HEK293 (cell line): Measurements from ENCODE around the gene LRRFIP1.

Experiments
- CTCF ChIA-PET: fragments of 350-600 bp; formaldehyde crosslinking; extraction: SDS; loops from one replicate; lab custom pipeline; 2021; ENCODE audit warnings: antibody characterized with exemption; lab: Yijun Ruan, JAX
- POLR2A ChIA-PET: fragments of 300-600 bp; formaldehyde crosslinking; extraction: SDS; loops from one replicate; lab custom pipeline; 2020; ENCODE audit warnings: antibody characterized with exemption, inconsistent platforms; lab: Yijun Ruan, JAX
- H3K27ac ChIP-seq: fragments of 200-500 bp; sonication (Bioruptor generic); 2 replicates; pipeline ENCODE4 v1.5.1; 2014; ENCODE audit warnings: low read depth, low read length, control low read depth, inconsistent platforms; ENCODE audit errors: extremely low read depth
- H3K36me3 ChIP-seq, 2 experiments: fragments of 200-500 bp in 1 of 2; sonication (Bioruptor generic) in 1 of 2; 1 replicate in 1 of 2; 2 replicates in 1 of 2; pipeline ENCODE4 v1.5.1; 2014 to 2017; ENCODE audit warnings: inconsistent platforms in 2 of 2, low read length in 2 of 2; ENCODE audit not compliant: control insufficient read depth in 2 of 2, insufficient read depth in 1 of 2
- H3K4me1 ChIP-seq: fragments of 200-500 bp; sonication (Bioruptor generic); 2 replicates; pipeline ENCODE4 v1.5.1; 2014; ENCODE audit warnings: mild to moderate bottlenecking, low read length, inconsistent platforms; ENCODE audit not compliant: control insufficient read depth, insufficient read depth
- H3K4me3 ChIP-seq: 2 replicates; pipeline ENCODE4 v1.5.1; 2011; ENCODE audit warnings: low read depth, mild to moderate bottlenecking, control low read depth, low read length, moderate library complexity
- H3K9me3 ChIP-seq: fragments of 200-500 bp; sonication (Bioruptor generic); 2 replicates; pipeline ENCODE4 v1.5.1; 2014; ENCODE audit warnings: low read depth, low read length, inconsistent platforms; ENCODE audit not compliant: control insufficient read depth, insufficient read depth
- BCL11A ChIP-seq: fragments of 450-650 bp; formaldehyde crosslinking; IDR thresholded peaks from 2 replicates; pipeline ENCODE4 v1.5.1; 2016; ENCODE audit warnings: low read depth, missing biosample characterization, missing genetic modification characterization
- ELK4 ChIP-seq: IDR thresholded peaks from 2 replicates; pipeline ENCODE4 v1.6.1; 2011; ENCODE audit warnings: mild to moderate bottlenecking, low read depth, low read length, borderline replicate concordance
- GLIS1 ChIP-seq: fragments of 450-650 bp; formaldehyde crosslinking; IDR thresholded peaks from 2 replicates; pipeline ENCODE4 v1.5.1; 2016; ENCODE audit warnings: missing biosample characterization, missing genetic modification characterization
- KLF10 ChIP-seq: fragments of 450-650 bp; IDR thresholded peaks from 2 replicates; pipeline ENCODE4 v1.5.1; 2018; ENCODE audit warnings: missing biosample characterization, mild to moderate bottlenecking, missing genetic modification characterization
- SP3 ChIP-seq: fragments of 450-650 bp; formaldehyde crosslinking; IDR thresholded peaks from 2 replicates; pipeline ENCODE4 v1.5.1; 2016; ENCODE audit warnings: missing biosample characterization, missing genetic modification characterization
- TRIM28 ChIP-seq: IDR thresholded peaks from 2 replicates; pipeline ENCODE4 v1.6.1; 2011; ENCODE audit warnings: low read length, control low read depth, borderline replicate concordance
- ZBTB21 ChIP-seq: fragments of 450-650 bp; formaldehyde crosslinking; IDR thresholded peaks from 2 replicates; pipeline ENCODE4 v1.5.1; 2017; ENCODE audit warnings: missing biosample characterization, missing genetic modification characterization
- ZBTB44 ChIP-seq: fragments of 450-650 bp; IDR thresholded peaks from 2 replicates; pipeline ENCODE4 v1.5.1; 2018; ENCODE audit warnings: missing biosample characterization, mild to moderate bottlenecking, missing genetic modification characterization
- ZNF175 ChIP-seq: fragments of 450-650 bp; formaldehyde crosslinking; IDR thresholded peaks from 2 replicates; pipeline ENCODE4 v1.5.1; 2016; ENCODE audit warnings: missing biosample characterization, missing genetic modification characterization
- ZNF184 ChIP-seq: fragments of 450-650 bp; IDR thresholded peaks from 2 replicates; pipeline ENCODE4 v1.5.1; 2018; ENCODE audit warnings: missing biosample characterization, mild to moderate bottlenecking, missing genetic modification characterization
- ZNF24 ChIP-seq: fragments of 450-650 bp; formaldehyde crosslinking; IDR thresholded peaks from 2 replicates; pipeline ENCODE4 v1.5.1; 2016; ENCODE audit warnings: missing biosample characterization, missing genetic modification characterization
- ZNF266 ChIP-seq: fragments of 450-650 bp; formaldehyde crosslinking; IDR thresholded peaks from 2 replicates; pipeline ENCODE4 v1.5.1; 2016; ENCODE audit warnings: missing biosample characterization, missing genetic modification characterization, low read depth
- ZNF366 ChIP-seq: fragments of 450-650 bp; formaldehyde crosslinking; conservative IDR thresholded peaks from 2 replicates; pipeline ENCODE4 v1.5.1; 2016; ENCODE audit warnings: missing biosample characterization, missing genetic modification characterization
- ZNF449 ChIP-seq: fragments of 450-650 bp; formaldehyde crosslinking; IDR thresholded peaks from 2 replicates; pipeline ENCODE4 v1.5.1; 2017; ENCODE audit warnings: missing biosample characterization, mild to moderate bottlenecking, missing genetic modification characterization, moderate library complexity
- ZNF518A ChIP-seq: fragments of 450-650 bp; formaldehyde crosslinking; conservative IDR thresholded peaks from 2 replicates; pipeline ENCODE4 v1.5.1; 2016; ENCODE audit warnings: low read depth, missing biosample characterization, missing genetic modification characterization
- ZNF544 ChIP-seq: fragments of 450-650 bp; formaldehyde crosslinking; IDR thresholded peaks from 2 replicates; pipeline ENCODE4 v1.5.0; 2017; ENCODE audit warnings: missing biosample characterization, missing genetic modification characterization
- ZNF571 ChIP-seq: fragments of 450-650 bp; formaldehyde crosslinking; IDR thresholded peaks from 2 replicates; pipeline ENCODE4 v1.5.0; 2017; ENCODE audit warnings: missing biosample characterization, missing genetic modification characterization
- ZNF600 ChIP-seq: fragments of 450-650 bp; formaldehyde crosslinking; IDR thresholded peaks from 2 replicates; pipeline ENCODE4 v1.5.1; 2016; ENCODE audit warnings: missing biosample characterization, missing genetic modification characterization
- ZNF610 ChIP-seq: fragments of 450-650 bp; formaldehyde crosslinking; IDR thresholded peaks from 2 replicates; pipeline ENCODE4 v1.5.1; 2016; ENCODE audit warnings: missing biosample characterization, missing genetic modification characterization, borderline replicate concordance
- ZNF629 ChIP-seq: fragments of 450-650 bp; formaldehyde crosslinking; IDR thresholded peaks from 2 replicates; pipeline ENCODE4 v1.5.1; 2017; ENCODE audit warnings: missing biosample characterization, missing genetic modification characterization
- ZNF837 ChIP-seq: fragments of 450-650 bp; formaldehyde crosslinking; IDR thresholded peaks from 2 replicates; pipeline ENCODE4 v1.5.1; 2016; ENCODE audit warnings: missing biosample characterization, missing genetic modification characterization
- ZNF843 ChIP-seq: fragments of 450-650 bp; formaldehyde crosslinking; IDR thresholded peaks from 2 replicates; pipeline ENCODE4 v1.5.1; 2016; ENCODE audit warnings: missing biosample characterization, missing genetic modification characterization
- ZSCAN4 ChIP-seq: fragments of 450-650 bp; formaldehyde crosslinking; IDR thresholded peaks from 2 replicates; pipeline ENCODE4 v1.5.1; 2017; ENCODE audit warnings: missing biosample characterization, missing genetic modification characterization

The LRRFIP1 gene

GRCh38 chr2:237661270-237661669, 33.9 kb downstream of the LRRFIP1 start (continued):
- TF ChIP-seq ZNF518A (no peak), ZNF24 (tag by site-specific recombination) (no peak), ZNF610 (tag by site-specific recombination) (no peak), ZSCAN4 (tag by site-specific recombination) (no peak), ELK4 (no peak), ZBTB21 (tag by site-specific recombination) (no peak)

- H3K36me3 ChIP-seq: no peaks in the 10 kb centered on the region
- H3K9me3 ChIP-seq: no peaks in the 10 kb centered on the region
- H3K4me3 ChIP-seq: no peak overlapping the region
- H3K4me1 ChIP-seq: peaks cover 2% of the 10 kb centered on the region; the same call in 1 of the 2 replicates
- POLR2A ChIA-PET: interaction anchor here (1.0 kb wide), 1 partner anchor 65 kb away, joined by 3 read pairs; no protein-coding TSS in a partner anchor
- TF ChIP-seq ZNF600 (tag by site-specific recombination) (peak; percentile 83), ZNF544 (tag by site-specific recombination) (no peak)
- no peak overlapping the region for H3K27ac ChIP-seq
- CTCF ChIA-PET: interaction anchor here (1.1 kb wide), 1 partner anchor 113 kb away, joined by 3 read pairs; no protein-coding TSS in a partner anchor
Observed at GRCh38 chr2:237661799-237662328, 34.5 kb downstream of the LRRFIP1 start.

- peaks cover 2% of the 10 kb centered on the region; the same call in 1 of the 2 replicates for H3K4me1 ChIP-seq
- CTCF ChIA-PET: interaction anchor here (1.1 to 1.5 kb wide), 2 partner anchors 10 to 112 kb away, joined by 3 to 4 read pairs; no protein-coding TSS in a partner anchor
- H3K9me3 ChIP-seq: no peaks in the 10 kb centered on the region
- H3K27ac ChIP-seq: no peak overlapping the region
- POLR2A ChIA-PET: interaction anchor here (0.8 to 1.1 kb wide), 4 partner anchors 10 to 64 kb away, joined by 3 to 4 read pairs (median 3); no protein-coding TSS in a partner anchor
- peaks cover 0 to 3% of the 10 kb centered on the region in 2 experiments; a peak in 1 of 3 replicates for H3K36me3 ChIP-seq
- H3K4me3 ChIP-seq: no peak overlapping the region
- TF ChIP-seq BCL11A (no peak), ZNF449 (tag by site-specific recombination) (no peak), ZNF629 (tag by site-specific recombination) (peak; percentile 58), SP3 (tag by site-specific recombination) (peak; percentile 46; the same call in 1 of the 2 replicates), ZNF837 (no peak), ZNF571 (tag by site-specific recombination) (no peak), TRIM28 (0 out of 2 replicates have a peak, but pooled peaks have one; percentile 43), KLF10 (tag by site-specific recombination) (no peak), ZBTB44 (tag by site-specific recombination) (peak; percentile 96), ZNF843 (tag by site-specific recombination) (no peak), GLIS1 (tag by site-specific recombination) (peak; percentile 50), ZNF175 (tag by site-specific recombination) (no peak), ZNF184 (tag by site-specific recombination) (0 out of 2 replicates have a peak, but pooled peaks have one; percentile 31), ZNF366 (tag by site-specific recombination) (peak; percentile 45; the same call in 1 of the 2 replicates), ZNF266 (tag by site-specific recombination) (no peak)
Observed at GRCh38 chr2:237662671-237663093, 35.3 kb downstream of the LRRFIP1 start.
